GM21576 (cell line): ENCODE measurements around the gene EML4.

ENCODE experiments used
- ATAC-seq: cut with Tn5 transposase; IDR thresholded peaks from one replicate; pipeline ENCODE4 v1.9.1; 2021; ENCODE audit warnings: mild to moderate bottlenecking, moderate library complexity; ENCODE audit not compliant: unreplicated experiment

EML4 gene

GRCh38 chr2:42218712-42219111, 49.6 kb downstream of the EML4 start:
- no peak for ATAC-seq

DNA sequence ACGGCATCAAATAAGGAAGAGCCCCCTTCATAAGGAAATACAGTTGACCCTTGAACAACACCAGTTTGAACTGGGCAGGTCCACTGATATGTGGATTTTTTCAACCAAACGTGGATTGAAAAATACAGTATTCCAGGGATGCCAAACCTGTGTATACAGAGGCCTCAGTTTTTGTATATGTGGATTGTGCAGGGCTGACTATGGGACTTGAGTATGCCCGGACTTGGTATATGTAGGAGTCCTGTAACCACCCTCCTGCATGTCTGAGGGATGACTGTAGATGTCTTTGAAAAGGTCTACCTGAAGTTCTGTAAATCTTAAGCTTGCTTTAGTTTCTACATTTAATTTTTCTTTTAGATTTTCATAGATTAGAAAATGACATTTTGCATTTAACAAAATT, 50.0 kb downstream of the EML4 start:
- no peak for ATAC-seq

DNA sequence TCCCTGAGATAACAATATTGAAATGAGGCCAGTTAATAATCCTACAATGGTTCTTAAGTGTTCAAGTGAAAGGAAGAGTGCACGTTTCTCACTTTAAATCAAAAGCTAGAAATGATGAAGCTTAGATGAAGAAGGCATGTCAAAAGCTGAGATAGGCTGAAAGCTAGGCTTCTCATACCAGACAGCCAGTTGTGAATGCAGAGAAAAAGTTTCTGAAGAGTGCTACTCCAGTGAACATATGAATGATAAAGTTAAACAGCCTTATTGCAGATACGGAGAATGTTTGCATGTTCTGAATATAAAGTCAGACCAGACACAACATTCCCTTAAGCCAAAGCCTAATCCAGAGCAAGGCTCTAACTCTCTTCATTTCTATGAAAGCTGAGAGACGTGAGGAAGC, 51.4 kb downstream of the EML4 start:
- no peak for ATAC-seq

GRCh38 chr2:42223067-42223854, 54.1 kb downstream of the EML4 start:
- ATAC-seq = no peak

- ATAC-seq = no peak
Observed at GRCh38 chr2:42223855-42224268, 54.7 kb downstream of the EML4 start.

DNA sequence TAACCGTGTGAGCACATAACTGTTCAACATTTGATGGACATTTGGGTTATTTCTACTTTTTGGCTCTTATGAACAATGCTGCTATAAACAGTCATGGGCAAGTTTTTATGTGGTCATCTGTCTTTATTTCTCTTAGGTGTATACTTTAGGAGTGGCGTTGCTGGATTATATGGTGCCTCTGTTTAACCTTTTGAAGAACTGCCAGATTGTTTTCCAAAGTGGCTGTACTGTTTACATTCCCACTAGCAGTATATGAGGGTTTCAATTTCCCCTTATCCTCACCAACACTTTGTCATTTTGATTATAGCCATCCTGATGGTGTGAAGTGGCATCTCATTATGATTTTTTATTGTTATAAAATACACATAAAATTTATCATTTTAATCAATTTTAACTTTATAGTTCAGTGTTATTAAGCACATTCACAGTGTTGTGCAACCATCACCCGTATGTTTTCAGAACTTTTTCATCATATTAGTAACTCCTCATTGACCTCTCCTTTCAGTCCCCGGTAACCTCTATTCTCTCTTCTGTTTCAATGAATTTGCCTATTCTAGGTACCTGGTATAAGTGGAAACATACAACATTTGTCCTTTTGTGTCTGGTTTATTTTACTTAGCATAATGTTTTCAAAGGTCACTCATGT, 55.4 kb downstream of the EML4 start:
- ATAC-seq = no peak

DNA sequence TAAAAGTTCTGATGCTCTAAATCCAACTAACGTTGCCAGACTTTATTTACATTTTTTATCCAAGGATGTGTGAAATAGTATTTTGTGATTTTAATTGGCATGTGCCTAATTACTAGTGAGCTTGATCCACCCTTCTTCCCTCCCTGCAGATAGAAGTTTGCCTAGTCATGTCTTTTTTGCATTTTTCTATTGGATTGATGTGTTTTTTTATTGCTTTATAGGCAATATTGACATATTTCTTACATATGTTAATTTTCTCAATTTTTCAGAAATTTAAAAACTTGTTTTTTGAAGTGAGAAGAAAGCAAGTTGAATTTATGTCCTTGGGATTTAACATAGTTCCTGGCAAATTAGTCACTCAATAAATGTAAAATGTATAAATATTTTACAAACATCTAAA, 56.4 kb downstream of the EML4 start:
- ATAC-seq = no peak

DNA sequence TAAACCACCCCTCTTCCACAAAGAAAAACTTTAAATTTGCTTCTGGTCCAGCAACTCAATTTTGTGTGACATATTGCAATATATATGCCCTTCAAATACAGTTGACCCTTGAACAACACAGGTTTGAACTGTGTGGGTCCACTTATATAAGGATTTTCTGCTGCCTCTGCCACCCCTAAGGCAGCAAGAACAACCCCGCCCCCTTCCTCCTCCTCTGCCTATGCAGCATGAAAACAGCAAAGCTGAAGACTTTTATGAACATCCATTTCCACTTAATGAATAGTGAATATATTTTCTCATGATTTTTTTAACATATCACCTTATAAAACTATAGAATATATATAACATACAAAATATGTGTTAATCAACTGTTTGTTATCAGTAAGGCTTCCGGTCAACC, 58.3 kb downstream of the EML4 start:
- ATAC-seq = no peak

- ATAC-seq = no peak
Observed at GRCh38 chr2:42228101-42228500, 58.9 kb downstream of the EML4 start.

- ATAC-seq = no peak
Observed at GRCh38 chr2:42229949-42230348, 60.8 kb downstream of the EML4 start.

- no peak for ATAC-seq
Observed at GRCh38 chr2:42230891-42231290, 61.7 kb downstream of the EML4 start.

GRCh38 chr2:42232024-42232423, 62.9 kb downstream of the EML4 start:
- ATAC-seq = no peak

GRCh38 chr2:42233976-42234441, 64.9 kb downstream of the EML4 start:
- ATAC-seq = no peak

DNA sequence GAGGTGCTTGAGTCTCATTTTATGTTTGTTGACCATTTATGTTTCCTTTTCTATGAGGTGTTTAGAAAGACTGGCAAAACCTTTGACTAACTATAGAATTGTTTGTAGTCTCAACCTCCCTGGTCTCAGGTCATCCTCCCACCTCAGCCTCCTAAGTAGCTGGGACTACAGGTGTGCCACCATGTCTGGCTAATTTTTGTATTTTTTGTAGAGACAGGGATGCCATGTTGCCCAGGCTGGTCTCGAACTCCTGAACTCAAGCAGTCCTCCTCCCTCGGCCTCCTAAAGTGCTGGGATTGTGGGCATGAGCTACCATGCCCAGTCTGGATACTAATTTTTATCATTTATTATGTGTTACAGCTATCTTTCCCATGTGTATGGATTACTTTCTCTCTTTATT, 67.8 kb downstream of the EML4 start:
- ATAC-seq = no peak

DNA sequence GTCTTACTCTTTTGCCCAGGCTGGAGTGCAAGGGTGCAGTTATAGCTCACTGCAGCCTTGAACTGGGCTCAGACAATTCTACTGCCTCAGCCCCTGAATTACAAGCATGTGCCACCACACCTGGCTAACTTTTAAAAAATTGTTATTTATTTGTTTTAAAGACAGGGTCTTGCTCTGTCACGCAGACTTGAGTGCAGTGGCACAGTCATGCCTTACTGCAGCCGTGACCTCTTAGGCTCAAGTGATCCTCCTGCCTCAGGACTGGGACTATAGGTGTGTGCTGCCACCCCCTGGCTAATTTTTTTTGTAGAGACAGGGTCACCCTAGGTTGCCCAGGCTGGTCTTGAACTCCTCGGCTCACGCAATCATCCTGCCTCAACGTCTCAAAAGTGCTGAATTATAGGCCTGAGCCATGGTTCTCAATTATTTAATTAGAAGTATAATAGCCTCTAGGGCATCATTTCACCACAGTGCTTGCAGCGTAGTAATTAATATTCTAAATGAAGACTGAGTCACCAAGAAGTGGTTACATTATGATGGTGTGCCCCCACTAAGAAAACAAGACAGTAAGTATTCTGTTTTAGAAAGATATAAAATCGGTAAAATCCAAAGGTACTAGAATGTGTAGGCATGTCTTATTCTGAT, 69.6 kb downstream of the EML4 start:
- ATAC-seq = peak; percentile 91

DNA sequence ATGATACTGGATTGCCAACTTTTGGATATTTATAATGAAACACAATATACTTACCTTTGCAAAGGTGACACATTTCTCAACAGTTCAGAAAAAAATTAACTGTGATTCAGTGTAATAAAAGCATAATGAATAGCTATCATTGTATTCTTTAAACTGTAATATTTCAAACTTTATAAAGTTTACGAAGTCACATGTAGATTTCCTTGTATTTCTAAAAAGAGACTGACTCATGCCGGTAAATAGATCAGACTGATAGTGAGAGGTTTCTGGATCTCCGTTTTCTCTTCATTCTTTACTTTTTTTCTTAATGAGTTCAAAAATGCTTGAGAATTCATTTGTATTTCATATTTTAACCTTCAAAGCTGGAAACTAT, 70.1 kb downstream of the EML4 start:
- no peak for ATAC-seq

DNA sequence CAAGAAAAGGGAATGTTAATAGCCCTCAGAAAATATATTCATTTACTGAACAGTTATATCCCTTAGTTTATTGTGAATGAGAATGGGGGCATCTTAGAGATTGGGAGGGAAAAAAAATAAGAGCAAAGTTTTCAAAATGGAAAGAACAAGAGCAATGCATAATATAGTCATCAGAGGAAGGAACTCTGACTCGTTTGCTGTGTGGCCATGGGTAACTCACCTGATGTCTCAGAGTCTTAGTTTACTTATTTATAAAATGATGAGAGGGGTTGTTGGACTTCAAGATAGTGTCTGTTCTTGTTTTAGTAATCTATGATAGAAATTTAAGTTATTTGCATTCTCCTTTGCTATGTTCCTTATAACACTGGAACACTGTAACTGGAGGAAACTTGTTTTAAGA, 70.7 kb downstream of the EML4 start:
- ATAC-seq = no peak

- no peak for ATAC-seq
Observed at GRCh38 chr2:42241517-42241916, 72.4 kb downstream of the EML4 start.

- ATAC-seq = no peak
Observed at GRCh38 chr2:42243297-42243696, 74.1 kb downstream of the EML4 start.

DNA sequence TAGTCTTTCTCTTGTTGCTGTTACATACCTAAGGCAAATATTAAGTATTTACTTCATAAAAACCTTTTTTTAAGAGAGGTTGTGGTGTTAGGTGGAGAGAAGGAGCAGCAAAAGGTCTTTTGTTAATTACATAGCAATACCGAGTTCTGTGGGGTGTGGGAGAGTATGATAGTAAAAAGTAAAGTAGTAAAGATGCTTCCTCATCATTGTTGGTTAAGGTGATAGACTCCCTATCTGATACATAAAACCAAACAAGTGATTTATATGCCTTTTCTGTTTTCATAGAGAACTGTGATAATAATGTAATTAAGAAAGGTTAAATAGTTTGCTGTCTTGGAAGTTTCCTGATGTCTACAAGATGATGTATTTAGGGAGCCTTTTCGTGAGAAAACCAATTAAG, 75.4 kb downstream of the EML4 start:
- no peak for ATAC-seq

DNA sequence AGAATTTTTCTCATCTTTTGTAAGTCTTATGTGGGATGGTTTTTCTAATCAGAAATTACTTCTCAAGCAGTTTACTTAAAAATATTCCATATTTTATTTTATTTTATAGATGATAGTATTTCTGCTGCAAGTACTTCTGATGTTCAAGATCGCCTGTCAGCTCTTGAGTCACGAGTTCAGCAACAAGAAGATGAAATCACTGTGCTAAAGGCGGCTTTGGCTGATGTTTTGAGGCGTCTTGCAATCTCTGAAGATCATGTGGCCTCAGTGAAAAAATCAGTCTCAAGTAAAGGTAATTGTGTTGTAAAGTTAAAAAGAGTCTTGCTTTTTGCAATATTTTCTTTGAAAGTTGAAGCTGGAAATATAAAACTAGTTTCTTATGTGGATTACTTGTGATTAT, 76.2 kb downstream of the EML4 start:
- no peak for ATAC-seq

DNA sequence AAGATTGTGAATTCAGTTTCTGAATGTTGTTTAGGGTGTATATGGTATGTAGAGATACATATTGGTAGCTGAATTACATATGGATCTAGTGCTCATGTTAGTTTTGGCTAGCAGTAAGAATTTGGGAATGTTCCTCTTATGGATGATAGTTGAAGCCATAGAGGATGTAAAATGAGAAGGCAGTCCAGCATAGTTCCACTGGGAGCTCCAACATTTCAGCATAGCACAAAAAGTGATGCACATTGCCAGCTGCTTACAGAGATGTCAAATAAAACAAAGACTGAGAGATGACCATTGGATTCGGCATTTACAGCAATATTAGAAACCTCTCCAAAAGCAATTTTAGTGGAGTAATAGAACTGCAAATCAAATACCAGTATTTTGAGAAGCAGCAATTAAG, 77.4 kb downstream of the EML4 start:
- ATAC-seq = no peak
